ENCODE data around the gene LIF.
A peak's percentile ranks its signal among the peaks of the same experiment; 100 is the strongest.

The LIF gene

GRCh38 chr22:30284666-30285065 is 38.1 kb upstream of the LIF start:
- DNase-seq (ENCODE audit: low spot score), result no peak

GRCh38 chr22:30284172-30284571 is 37.6 kb upstream of the LIF start:
- no peak for DNase-seq (ENCODE audit: low spot score)

GRCh38 chr22:30283342-30283741 is 36.8 kb upstream of the LIF start:
- DNase-seq (ENCODE audit: low spot score), result no peak

GRCh38 chr22:30282616-30283046 is 36.1 kb upstream of the LIF start:
- DNase-seq (ENCODE audit: low spot score), result no peak

GRCh38 chr22:30280505-30280904 is 33.9 kb upstream of the LIF start:
- no peak for DNase-seq (ENCODE audit: low spot score)

- no peak for DNase-seq (ENCODE audit: low spot score)
Observed at GRCh38 chr22:30279932-30280331, 33.4 kb upstream of the LIF start.

GRCh38 chr22:30279046-30279788 is 32.7 kb upstream of the LIF start:
- no peak for DNase-seq (ENCODE audit: low spot score)

GRCh38 chr22:30277547-30278344 is 31.2 kb upstream of the LIF start:
- no peak for DNase-seq (ENCODE audit: low spot score)

GRCh38 chr22:30276039-30276438 is 29.5 kb upstream of the LIF start:
- DNase-seq (ENCODE audit: low spot score), result no peak

- no peak for DNase-seq (ENCODE audit: low spot score)
Observed at GRCh38 chr22:30275625-30276024, 29.1 kb upstream of the LIF start.

GRCh38 chr22:30274437-30274812 is 27.9 kb upstream of the LIF start:
- no peak for DNase-seq (ENCODE audit: low spot score)

- no peak for DNase-seq (ENCODE audit: low spot score)
Observed at GRCh38 chr22:30273711-30274436, 27.3 kb upstream of the LIF start.

GRCh38 chr22:30272781-30273601 is 26.4 kb upstream of the LIF start:
- no peak for DNase-seq (ENCODE audit: low spot score)

GRCh38 chr22:30270832-30271231 is 24.3 kb upstream of the LIF start:
- DNase-seq (ENCODE audit: low spot score), result no peak

- DNase-seq (ENCODE audit: low spot score), result no peak
Observed at GRCh38 chr22:30268331-30268730, 21.8 kb upstream of the LIF start.

- DNase-seq (ENCODE audit: low spot score), result no peak
Observed at GRCh38 chr22:30267382-30268302, 21.1 kb upstream of the LIF start.

- DNase-seq (ENCODE audit: low spot score), result no peak
Observed at GRCh38 chr22:30266445-30267381, 20.2 kb upstream of the LIF start, which contains the start of gene OSM. TSS of gene OSM (minus strand) at chr22:30266851. CDS start at chr22:30266799, 52 bp downstream.

- peak; percentile 35 for DNase-seq (ENCODE audit: low spot score)
Observed at GRCh38 chr22:30265823-30266444, 19.4 kb upstream of the LIF start.
